HG03135 (cell line): ENCODE data around the gene ITFG1.
"Not testable (repeated sequence)": the region's sequence is repeated elsewhere in the genome, so short reads cannot be mapped to it uniquely, and the experiment has no call there.

Experiments used
- ATAC-seq: cut with Tn5 transposase; IDR thresholded peaks from one replicate; pipeline ENCODE4 v1.9.1; 2021; ENCODE audit warnings: mild to moderate bottlenecking, moderate library complexity; ENCODE audit not compliant: unreplicated experiment

The ITFG1 gene

DNA sequence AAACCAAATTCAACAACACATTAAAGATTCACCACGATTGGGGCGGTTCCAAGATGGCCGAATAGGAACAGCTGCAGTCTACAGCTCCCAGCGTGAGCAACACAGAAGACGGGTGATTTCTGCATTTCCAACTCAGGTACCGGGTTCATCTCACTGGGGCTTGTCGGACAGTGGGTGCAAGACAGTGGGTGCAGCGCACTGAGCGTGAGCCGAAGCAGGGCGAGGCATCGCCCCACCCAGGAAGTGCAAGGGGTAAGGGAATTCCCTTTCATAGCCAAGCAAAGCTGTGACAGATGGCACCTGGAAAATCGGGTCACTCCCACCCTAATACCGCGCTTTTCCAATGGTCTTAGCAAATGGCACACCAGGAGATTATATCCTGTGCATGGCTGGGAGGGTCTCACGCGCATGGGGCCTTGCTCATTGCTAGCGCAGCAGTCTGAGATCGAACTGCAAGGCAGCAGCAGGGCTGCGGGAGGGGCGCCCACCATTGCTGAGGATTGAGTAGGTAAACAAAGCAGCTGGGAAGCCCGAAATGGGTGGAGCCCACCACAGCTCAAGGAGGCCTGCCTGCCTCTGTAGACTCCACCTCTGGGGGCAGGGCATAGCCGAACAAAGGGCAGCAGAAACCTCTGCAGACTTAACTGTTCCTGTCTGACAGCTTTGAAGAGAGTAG, 113.7 kb downstream of the ITFG1 start:
- not testable (repeated sequence) for ATAC-seq

DNA sequence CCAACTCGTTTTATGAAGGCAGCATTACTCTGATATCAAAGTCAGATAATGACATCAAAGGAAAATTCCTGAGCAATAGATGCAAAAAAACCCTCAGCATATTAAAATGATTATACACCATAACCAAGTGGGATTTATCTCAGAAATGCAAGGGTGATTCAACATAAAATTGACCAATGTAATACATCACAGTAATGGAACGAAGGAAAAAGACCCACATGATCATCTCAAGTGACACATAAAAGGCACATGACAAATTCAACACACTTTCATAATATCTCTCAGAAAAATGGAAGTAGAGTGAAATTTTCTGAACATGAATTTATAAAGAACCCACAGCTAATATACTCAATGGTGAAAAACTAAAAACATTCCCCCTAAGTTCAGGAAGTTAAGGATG, 118.8 kb downstream of the ITFG1 start:
- no peak for ATAC-seq

DNA sequence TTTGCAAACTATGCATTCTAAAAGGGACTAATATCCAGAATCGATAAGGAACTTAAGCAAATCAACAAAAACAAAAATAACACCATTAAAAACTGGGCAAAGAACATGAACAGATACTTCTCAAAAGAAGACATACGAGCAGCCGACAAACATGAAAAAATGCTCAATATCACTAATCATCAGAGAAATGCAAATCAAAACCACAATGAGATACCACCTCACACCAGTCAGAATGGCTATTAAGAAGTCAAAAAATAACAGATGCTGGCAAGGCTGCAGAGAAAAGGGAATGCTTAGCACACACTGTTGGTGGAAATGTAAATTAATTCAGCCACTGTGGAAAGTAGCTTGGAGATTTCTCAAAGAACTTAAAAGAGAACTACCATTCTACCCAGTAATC, 130.3 kb downstream of the ITFG1 start:
- not testable (repeated sequence) for ATAC-seq

DNA sequence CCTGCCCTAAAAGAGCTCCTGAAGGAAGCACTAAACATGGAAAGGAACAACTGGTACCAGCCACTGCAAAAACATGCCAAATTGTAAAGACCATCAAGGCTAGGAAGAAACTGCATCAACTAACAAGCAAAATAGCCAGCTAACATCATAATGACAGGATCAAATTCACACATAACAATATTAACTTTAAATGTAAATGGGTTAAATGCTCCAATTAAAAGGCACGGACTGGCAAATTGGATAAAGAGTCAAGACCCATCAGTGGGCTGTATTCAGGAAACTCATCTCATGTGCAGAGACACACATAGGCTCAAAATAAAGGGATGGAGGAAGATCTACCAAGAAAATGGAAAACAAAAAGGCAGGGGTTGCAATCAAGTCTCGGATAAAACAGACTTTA, 136.6 kb downstream of the ITFG1 start:
- not testable (repeated sequence) for ATAC-seq

DNA sequence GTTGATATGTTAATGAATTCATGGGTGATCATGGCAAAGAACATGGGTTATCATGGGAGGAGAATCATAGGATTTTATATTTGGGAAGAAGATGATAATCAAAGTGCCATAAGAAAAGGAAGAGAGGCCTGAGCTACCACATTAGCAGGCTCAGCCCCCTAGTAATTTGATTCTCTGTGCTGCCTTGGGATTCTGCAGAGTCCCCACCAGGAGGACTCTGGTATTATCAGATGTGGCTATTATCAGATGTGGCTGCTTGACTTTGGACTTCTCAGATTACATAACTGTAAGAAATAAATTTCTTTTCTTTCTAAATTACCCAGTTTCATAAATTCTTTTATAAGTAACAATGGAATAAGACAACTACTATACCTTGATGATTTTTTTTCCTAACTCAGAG, 137.6 kb downstream of the ITFG1 start:
- no peak for ATAC-seq

DNA sequence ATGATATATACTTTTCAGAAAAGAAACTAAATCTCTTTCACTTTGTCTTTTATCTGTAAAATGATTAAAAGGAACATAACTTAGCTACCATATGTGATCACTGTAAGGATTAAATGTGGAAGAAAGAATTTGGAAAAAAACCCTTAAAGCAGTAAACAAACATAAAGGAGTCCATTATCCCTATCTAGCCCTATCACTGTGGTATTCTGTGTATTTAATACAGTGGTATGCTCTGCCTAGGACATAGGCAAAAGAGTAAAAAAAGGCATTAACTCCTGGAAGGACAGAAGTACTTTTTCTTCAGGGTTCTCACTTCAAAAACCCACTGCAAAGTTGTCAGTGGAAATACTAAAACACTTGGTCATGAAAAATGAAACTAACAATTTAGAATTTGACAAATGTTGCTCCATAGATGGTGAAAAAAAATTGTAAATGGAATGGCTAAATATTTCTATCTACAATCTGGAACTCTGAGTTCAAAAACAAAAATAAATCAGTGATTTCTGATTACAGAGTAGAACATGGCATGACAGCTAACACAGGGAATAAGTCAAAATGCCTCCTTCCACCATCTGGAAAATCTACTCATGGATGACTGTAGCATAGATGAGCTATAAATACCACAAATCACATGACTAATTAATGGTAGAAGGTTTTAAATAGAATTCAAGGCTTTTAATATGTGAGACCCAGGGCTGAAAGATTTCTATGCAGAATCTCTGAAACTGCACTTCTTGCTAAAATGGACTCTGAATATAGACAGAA, 140.1 kb downstream of the ITFG1 start:
- no peak for ATAC-seq

DNA sequence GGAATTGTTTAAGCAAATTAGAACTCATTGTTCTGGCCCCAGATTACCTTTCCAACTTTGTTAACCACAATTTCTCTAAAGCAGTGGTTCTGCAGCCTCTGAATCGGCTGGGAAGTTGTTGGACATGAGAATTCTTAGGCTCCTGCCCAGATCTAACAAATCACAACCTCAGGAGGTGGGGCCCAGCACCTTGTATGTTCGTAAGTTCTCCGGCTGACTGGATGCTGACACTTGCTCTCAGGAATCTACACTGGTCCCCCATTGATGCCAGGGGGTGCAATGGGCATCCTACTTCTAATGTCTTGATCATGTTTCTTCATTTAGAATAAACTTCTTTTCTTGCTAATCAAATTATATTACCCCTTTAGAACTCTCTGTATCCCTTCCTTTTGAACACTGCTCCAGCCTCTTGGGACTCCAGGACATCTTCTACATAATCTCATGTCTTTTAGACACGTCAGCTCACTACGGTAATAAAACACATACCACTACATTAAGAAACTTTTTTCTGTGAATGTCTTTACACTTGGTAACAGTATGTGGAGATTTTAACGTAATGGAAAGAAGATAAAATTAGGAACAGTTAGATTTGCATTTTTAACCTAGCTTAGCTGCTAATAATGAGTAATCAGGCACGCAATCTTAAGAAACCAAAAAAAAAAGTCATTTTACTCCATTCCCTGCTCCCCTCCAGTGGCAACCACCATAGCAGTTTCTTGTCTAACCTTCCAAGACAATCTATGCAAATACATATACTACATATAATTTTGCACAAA, 143.2 kb downstream of the ITFG1 start:
- no peak for ATAC-seq

DNA sequence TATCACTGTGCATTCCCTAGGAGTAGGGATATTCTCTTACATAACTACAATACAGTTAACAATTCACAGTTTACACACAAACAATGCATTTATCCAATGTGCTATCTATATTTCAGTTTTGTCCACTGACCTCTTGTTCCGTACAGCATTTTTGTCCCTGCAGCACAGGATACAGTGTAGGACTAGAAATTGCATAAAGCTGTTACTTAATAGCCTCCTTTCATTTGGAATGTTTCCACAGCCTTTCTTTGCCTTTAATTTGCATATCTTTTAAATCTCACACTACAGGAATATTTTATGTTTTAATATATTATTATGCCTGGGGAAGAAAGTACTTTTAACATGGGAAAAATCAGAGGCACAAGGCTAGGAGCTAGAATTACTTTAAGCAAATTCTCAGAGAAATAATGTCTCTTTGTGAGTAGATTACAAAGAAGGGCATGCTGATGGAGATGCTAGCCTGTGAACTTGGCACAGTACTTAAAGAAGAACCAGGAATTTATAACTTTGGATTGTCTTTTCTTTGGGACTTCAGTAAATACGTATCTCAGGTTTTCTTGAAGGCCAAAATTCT, 144.3 kb downstream of the ITFG1 start:
- ATAC-seq = no peak

DNA sequence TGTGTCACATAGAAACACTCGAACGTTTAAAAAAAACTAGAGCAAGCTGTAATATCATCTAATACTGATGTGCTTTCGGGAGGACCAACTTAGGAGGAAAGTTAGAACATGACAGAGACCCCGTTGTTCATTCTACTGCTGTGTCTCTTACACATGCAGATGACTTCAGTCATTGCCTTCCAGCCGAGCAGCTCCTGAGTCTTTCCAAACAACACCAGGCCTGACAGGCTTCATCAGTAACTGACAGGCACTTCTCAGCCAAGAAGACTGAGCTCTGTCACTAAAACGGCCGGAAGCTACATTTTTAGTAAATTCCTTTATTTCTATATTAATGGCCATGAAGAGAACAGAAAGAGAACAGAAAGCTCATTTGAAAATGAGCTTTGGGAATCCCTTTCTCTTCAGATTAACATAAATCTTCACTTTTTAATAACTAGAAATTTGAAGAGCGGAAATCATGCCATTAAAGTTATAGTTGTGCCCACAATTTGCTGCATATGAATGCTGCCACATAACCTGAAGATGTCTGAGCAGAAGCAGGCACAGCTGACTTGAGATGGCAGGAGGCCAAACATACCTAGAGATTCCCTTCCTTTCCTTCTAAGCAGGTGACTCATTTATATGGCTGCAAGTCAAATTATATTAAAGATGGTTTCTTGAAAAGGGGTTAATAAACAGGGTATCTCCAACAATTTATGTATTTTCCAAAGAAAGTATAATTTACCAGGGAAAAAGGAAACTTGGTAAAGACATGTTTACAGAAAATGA, 148.9 kb downstream of the ITFG1 start:
- ATAC-seq = no peak

DNA sequence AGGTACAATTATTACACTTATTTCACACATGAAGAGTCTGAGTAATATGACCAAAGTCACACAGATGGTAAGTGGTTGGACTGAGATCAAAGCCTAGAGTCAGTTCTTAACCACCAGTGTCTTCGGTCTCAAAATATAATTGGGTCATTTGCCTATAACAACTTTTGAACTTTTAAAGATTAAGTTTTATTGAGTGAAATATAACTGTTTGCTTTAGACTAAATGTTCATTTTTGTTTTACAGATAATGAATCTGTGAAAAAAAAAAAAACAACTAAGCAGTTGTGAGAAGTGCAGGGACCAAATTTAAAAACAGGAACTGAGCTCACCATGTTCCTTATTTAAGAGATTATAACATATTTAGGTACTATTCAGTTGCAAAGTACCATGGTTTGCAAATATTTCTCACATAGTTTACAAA, 150.1 kb downstream of the ITFG1 start:
- no peak for ATAC-seq

DNA sequence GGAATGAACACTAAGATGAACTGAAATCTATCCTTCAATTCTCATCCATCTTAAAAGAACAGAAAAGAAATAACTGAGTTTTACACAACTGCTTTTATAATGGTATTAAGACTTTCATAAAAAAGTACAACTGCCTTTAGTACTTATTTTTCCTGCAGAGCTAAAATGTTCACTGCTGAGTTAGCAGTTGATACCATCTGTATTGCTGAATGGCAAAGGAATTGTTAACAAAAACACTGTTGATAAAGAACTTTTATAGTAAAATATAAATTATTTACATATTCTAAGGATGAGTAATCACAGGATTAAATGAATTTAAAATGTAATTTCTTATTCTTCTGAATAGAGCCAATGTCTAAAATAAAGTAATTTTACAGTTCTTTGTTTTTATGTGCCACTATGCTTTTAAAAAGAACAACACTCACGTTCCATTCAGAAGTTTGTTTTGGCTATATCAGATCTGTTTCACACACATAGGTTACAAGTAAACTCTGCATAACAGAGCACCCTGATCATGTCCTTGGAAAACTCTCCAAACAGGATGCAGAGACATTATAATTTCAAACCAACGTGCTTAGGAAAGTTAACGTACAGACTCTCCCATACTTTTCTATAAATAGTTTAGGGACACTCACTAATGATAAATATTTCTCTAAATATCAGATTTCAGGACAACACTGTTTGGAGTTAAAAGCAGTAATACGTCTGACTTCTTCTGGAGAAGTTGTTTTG, 151.1 kb downstream of the ITFG1 start:
- ATAC-seq = no peak

DNA sequence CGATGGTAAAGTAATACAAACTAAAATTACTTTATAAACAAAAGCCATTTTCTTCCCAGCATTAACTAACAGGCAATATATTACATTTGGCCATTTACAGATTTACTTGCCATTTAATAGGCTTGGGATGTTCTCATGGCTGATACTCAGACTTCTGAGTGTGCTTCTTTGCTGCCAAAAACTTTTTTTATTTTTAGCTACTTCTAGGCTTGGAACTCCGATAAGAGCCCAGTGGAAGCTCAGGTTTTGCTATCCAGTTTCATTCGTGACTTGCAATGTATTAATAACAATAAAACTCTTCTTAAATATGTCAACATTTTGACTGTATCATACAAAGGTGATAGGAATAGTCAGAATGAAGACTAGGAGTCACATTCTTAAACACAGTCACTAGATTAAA, 152.3 kb downstream of the ITFG1 start:
- no peak for ATAC-seq

DNA sequence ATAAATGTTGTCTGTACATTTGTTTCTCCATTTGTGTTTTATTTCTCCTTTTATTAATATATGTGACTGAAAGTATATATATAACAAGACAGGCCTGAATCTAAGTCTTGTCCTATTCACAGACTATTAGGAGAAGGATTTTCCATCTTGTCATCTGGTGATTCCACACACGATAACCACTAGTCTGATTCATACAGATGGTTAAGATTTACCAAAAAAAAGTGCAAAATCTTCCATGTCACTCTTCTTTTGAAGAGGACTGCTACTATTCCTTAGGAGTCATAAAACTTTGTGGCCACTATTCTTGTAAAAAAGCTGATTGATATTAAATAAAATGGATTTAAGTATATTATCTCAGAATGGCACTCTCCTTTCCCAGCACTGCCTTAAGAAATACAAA, 156.3 kb downstream of the ITFG1 start:
- no peak for ATAC-seq

DNA sequence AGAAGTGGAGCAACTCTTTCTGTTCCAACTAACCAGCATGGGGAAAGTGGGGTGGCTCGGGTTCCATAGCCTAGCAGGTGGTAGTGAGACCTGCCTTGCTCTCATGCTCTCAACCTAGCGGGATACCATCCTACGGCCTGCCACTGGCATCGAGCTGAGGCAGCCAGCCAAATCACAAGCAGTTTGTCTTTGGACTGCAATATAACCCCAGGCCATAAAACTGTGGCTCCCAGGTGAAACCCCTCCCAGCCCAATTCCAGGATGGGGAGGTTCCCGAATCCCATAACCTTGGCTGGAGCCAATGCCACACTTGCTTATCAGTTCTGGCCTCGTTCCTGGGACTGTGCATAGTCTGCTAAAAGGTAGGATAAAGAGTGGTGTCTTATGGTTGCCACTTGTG, 161.3 kb downstream of the ITFG1 start:
- no peak for ATAC-seq

DNA sequence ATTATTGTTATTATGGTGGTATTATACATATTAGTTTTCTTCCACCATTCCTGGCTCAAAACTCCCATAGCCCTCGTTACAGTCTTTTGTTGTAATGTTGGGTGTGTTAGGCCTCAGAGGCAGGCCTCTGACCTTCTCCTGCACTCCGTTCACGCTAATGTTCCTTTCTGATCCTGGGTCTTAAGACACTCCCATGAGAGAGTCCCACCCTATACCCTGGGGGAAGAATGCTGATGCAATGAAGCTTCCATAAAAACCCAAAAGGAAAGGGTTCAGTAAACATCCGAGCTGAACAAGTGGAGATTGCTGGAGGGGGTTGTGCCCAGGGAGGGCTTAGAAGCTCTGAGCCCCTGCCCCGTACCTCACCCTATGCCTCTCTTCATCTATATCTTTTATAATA, 175.9 kb downstream of the ITFG1 start:
- ATAC-seq = no peak

DNA sequence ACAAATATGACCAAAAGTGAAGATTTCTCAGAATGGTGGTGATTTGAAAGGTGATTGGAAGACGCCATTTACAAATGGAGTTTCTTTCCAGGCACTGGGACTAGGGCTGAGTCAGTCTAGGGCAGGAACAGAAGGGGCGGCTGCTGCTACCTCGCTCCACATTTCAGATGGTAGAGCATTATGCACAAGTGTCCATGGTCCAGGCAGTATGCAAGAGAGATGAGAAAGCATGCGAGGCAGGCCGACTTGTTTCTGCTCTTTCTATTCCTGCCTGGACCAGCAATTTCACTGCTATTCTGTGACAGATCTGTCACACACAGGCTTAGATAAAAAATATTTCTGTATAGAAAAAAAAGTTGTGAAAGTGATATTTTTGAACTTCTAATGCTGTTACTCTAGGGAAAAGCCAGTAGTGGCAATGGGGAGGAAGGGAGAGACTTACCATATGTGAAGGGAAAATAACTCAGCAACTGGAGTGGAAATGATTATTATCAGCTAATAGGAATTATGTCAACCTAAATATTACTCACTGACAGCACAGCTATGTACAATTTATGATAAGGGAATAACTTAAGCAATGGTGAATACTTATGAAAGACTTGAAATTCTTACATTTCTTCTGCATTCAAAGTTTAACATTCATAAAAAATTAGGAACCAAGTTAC, 182.4 kb downstream of the ITFG1 start:
- ATAC-seq = no peak

DNA sequence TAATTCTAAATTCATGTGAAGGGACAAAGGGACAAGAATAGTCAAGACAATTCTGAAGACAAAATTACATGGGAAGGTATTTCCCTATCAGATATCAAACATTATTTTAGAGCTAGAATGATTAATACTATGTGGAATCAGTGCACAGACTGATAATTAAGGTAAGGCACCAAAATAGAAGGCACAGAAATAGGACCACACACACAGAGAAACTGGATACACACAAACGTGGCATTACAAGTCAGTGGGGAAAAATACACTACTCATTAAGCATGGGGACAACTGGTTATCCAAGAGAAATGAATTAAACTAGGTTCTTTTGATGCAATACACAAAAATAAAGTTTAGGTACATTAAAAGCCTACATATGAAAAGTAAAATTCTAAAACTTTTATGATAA, 184.3 kb downstream of the ITFG1 start:
- ATAC-seq = no peak

DNA sequence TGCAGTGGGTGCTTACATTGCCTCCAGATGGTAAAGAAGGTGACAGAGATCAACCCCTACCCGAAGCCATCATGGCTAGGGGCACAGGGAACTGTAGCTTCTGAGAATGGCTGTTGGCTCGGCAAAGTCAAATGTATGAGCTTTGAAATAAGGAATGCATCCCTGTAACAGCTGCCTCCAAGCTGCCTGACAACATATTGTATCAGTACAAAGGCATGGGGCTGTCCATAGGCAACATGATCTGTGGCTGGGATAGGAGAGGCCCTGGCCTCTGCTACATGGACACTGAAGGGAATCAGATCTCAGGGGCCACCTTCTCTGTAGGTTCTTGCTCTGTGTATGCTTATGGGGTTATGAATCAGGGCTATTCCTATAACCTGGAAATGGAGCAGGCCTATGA, 197.9 kb downstream of the ITFG1 start:
- no peak for ATAC-seq

DNA sequence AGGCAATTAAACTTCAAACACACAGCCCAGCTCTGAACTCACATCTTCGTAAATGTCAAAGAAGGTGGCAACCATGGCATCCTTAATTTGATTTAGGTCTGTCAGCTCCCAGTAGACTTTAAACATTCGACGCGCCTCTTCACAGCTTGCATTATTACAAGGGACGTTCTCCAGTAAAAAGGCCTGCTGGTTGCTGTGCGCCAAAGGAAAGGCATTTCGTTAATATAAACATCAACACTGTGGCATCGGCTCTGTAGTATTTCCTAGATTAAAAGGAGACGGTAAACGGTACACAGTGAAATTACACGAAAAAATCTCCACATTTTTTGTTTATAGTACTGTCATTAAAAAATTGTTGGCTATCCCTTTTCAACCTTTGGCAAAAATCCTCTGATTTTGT, 200.4 kb downstream of the ITFG1 start:
- no peak for ATAC-seq
